Right kidney (tissue), 1 donor: ENCODE measurements around the gene WDR90.

ENCODE experiments used
- DNase-seq: peaks from one replicate; pipeline ENCODE4 v3.0.0-alpha.2; 2016

WDR90 gene

GRCh38 chr16:638034-638543 is 11.1 kb upstream of the WDR90 start:
- no peak for DNase-seq

- no peak for DNase-seq
Measured at GRCh38 chr16:638836-639235, 10.3 kb upstream of the WDR90 start.

- no peak for DNase-seq
Measured at GRCh38 chr16:640614-641013, 8.6 kb upstream of the WDR90 start.

GRCh38 chr16:641326-642188 is 7.6 kb upstream of the WDR90 start, which contains the start of gene MCRIP2:
MCRIP2 (plus strand) TSS chr16:641828; CDS start chr16:641992, 164 bp downstream.
- DNase-seq, result peak; percentile 86

GRCh38 chr16:642189-643049 is 6.7 kb upstream of the WDR90 start:
- peak; percentile 66 for DNase-seq

- DNase-seq, result no peak
Measured at GRCh38 chr16:643050-643368, 6.2 kb upstream of the WDR90 start.

- no peak for DNase-seq
Measured at GRCh38 chr16:644556-644955, 4.6 kb upstream of the WDR90 start.

- DNase-seq, result no peak
Measured at GRCh38 chr16:645852-646678, 3.1 kb upstream of the WDR90 start.

- no peak for DNase-seq
Measured at GRCh38 chr16:646679-647172, 2.4 kb upstream of the WDR90 start.

GRCh38 chr16:647173-647902 is 1.8 kb upstream of the WDR90 start:
- DNase-seq, result no peak

- DNase-seq, result no peak
Measured at GRCh38 chr16:648071-648780, 939 bp upstream of the WDR90 start.

- no peak for DNase-seq
Measured at GRCh38 chr16:649631-650030, 466 bp downstream of the WDR90 start.

- no peak for DNase-seq
Measured at GRCh38 chr16:651844-652243, 2.7 kb downstream of the WDR90 start.

GRCh38 chr16:652454-653305 is 3.5 kb downstream of the WDR90 start:
- DNase-seq, result no peak

- no peak for DNase-seq
Measured at GRCh38 chr16:654034-654433, 4.9 kb downstream of the WDR90 start.

- DNase-seq, result no peak
Measured at GRCh38 chr16:657487-657886, 8.3 kb downstream of the WDR90 start.

- no peak for DNase-seq
Measured at GRCh38 chr16:658679-659571, 9.8 kb downstream of the WDR90 start.

- DNase-seq, result no peak
Measured at GRCh38 chr16:659618-660017, 10.5 kb downstream of the WDR90 start.

- DNase-seq, result no peak
Measured at GRCh38 chr16:660132-660458, 10.9 kb downstream of the WDR90 start.
